WTC11 (cell line): ENCODE measurements around the gene WDFY4. TPM values are rescaled to one million over a fixed set of nuclear protein-coding genes. Genes with fewer than 3 reads are reported as not detected.

Experiments used
- ATAC-seq: fragments of 200-7000 bp; cut with Tn5 transposase; 2 replicates; pipeline ENCODE4 v1.10.0; 2021; ENCODE audit warnings: mild to moderate bottlenecking, moderate library complexity
- CTCF ChIA-PET: fragments of 300-600 bp; sonication (Branson Sonifier 250); formaldehyde crosslinking; loops from one replicate; lab custom pipeline; 2021; ENCODE audit warnings: antibody characterized with exemption; lab: Charles Lee
- POLR2A ChIA-PET: fragments of 350-600 bp; sonication (Branson Sonifier 250); formaldehyde crosslinking; loops from one replicate; lab custom pipeline; 2021; ENCODE audit warnings: antibody characterized with exemption; lab: Charles Lee
- DNase-seq: peaks from one replicate; pipeline ENCODE4 v3.0.0; 2021; ENCODE audit warnings: low spot score
- H3K27ac Mint-ChIP-seq: 2 replicates; pipeline ENCODE4 v1.8.0; 2021; ENCODE audit warnings: mixed read lengths
- H3K27me3 Mint-ChIP-seq: 2 replicates; pipeline ENCODE4 v1.8.0; 2021; ENCODE audit warnings: low read depth, mild to moderate bottlenecking, moderate library complexity, mixed read lengths
- H3K36me3 Mint-ChIP-seq: 2 replicates; pipeline ENCODE4 v1.8.0; 2021; ENCODE audit warnings: mixed read lengths
- H3K4me1 Mint-ChIP-seq: 2 replicates; pipeline ENCODE4 v1.8.0; 2022; ENCODE audit warnings: mixed read lengths
- H3K4me3 Mint-ChIP-seq: 2 replicates; pipeline ENCODE4 v1.8.0; 2021; ENCODE audit warnings: mild to moderate bottlenecking, moderate library complexity, mixed read lengths
- H3K9me3 Mint-ChIP-seq: 2 replicates; pipeline ENCODE4 v1.8.0; 2021; ENCODE audit warnings: mixed read lengths
- ATF6 ChIP-seq: sonication (generic); formaldehyde crosslinking; IDR thresholded peaks from 2 replicates; pipeline ENCODE4 v1.8.1; 2023; ENCODE audit warnings: mild to moderate bottlenecking, missing genetic modification reagents
- E2F4 ChIP-seq: sonication (generic); formaldehyde crosslinking; IDR thresholded peaks from 2 replicates; pipeline ENCODE4 v1.8.1; 2022; ENCODE audit warnings: low read depth, mild to moderate bottlenecking, moderate library complexity, missing genetic modification reagents, borderline replicate concordance
- ELF4 ChIP-seq: sonication (generic); formaldehyde crosslinking; IDR thresholded peaks from 2 replicates; pipeline ENCODE4 v1.8.1; 2022; ENCODE audit warnings: low read depth, mild to moderate bottlenecking, moderate library complexity, missing genetic modification reagents
- FOXP1 ChIP-seq: sonication (generic); formaldehyde crosslinking; IDR thresholded peaks from 2 replicates; pipeline ENCODE4 v1.8.0; 2022; ENCODE audit warnings: missing genetic modification reagents, mild to moderate bottlenecking, moderate library complexity, borderline replicate concordance
- IRF2 ChIP-seq: sonication (generic); formaldehyde crosslinking; IDR thresholded peaks from 2 replicates; pipeline ENCODE4 v1.8.0; 2022; ENCODE audit warnings: low read depth, missing genetic modification reagents, borderline replicate concordance
- KAT7 ChIP-seq: sonication (generic); formaldehyde crosslinking; IDR thresholded peaks from 2 replicates; pipeline ENCODE4 v1.8.1; 2023; ENCODE audit warnings: missing genetic modification reagents, mild to moderate bottlenecking, borderline replicate concordance
- MXD4 ChIP-seq: fragments of 250-450 bp; sonication (Bioruptor Pico); IDR thresholded peaks from 2 replicates; pipeline ENCODE4 v1.8.0; 2021; ENCODE audit warnings: mild to moderate bottlenecking, moderate library complexity, borderline replicate concordance
- NFATC4 ChIP-seq: fragments of 250-450 bp; sonication (Bioruptor Pico); IDR thresholded peaks from 2 replicates; pipeline ENCODE4 v1.9.0; 2021; ENCODE audit warnings: mild to moderate bottlenecking
- NR2C2 ChIP-seq: sonication (generic); formaldehyde crosslinking; IDR thresholded peaks from 2 replicates; pipeline ENCODE4 v1.8.0; 2022; ENCODE audit warnings: mild to moderate bottlenecking, missing genetic modification reagents
- NR3C1 ChIP-seq: sonication (generic); formaldehyde crosslinking; conservative IDR thresholded peaks from 2 replicates; pipeline ENCODE4 v1.8.1; 2023; ENCODE audit warnings: low read depth, mild to moderate bottlenecking, missing genetic modification reagents
- SMAD4 ChIP-seq: sonication (generic); formaldehyde crosslinking; IDR thresholded peaks from 2 replicates; pipeline ENCODE4 v1.8.0; 2022; ENCODE audit warnings: mild to moderate bottlenecking, missing genetic modification reagents
- ZNF138 ChIP-seq: sonication (generic); formaldehyde crosslinking; conservative IDR thresholded peaks from 2 replicates; pipeline ENCODE4 v1.8.1; 2022; ENCODE audit warnings: mild to moderate bottlenecking, moderate library complexity, missing genetic modification reagents
- ZNF232 ChIP-seq: sonication (generic); formaldehyde crosslinking; IDR thresholded peaks from 2 replicates; pipeline ENCODE4 v1.8.0; 2022; ENCODE audit warnings: mild to moderate bottlenecking, missing genetic modification reagents
- ZNF281 ChIP-seq: sonication (generic); formaldehyde crosslinking; IDR thresholded peaks from 2 replicates; pipeline ENCODE4 v1.8.0; 2023; ENCODE audit warnings: mild to moderate bottlenecking, missing genetic modification reagents
- ZNF416 ChIP-seq: fragments of 250-450 bp; sonication (Bioruptor Pico); IDR thresholded peaks from 2 replicates; pipeline ENCODE4 v1.9.0; 2021; ENCODE audit warnings: mild to moderate bottlenecking, inconsistent platforms
- ZSCAN18 ChIP-seq: fragments of 250-450 bp; sonication (Bioruptor Pico); IDR thresholded peaks from 2 replicates; pipeline ENCODE4 v2.1.2; 2022; ENCODE audit warnings: mild to moderate bottlenecking, moderate library complexity
- total RNA-seq: library from RNA; stranded (reverse); gene quantifications from 3 replicates; pipeline ENCODE4 v1.2.3, GENCODE V29; 2021
- TF ChIP-seq, protein P1 (sequence below): sonication (generic); formaldehyde crosslinking; conservative IDR thresholded peaks from 2 replicates; pipeline ENCODE4 v1.8.1; 2022; ENCODE audit warnings: mild to moderate bottlenecking, missing genetic modification reagents
- TF ChIP-seq, protein P2 (sequence below): sonication (generic); formaldehyde crosslinking; IDR thresholded peaks from 2 replicates; pipeline ENCODE4 v1.8.0; 2022; ENCODE audit warnings: mild to moderate bottlenecking, missing genetic modification reagents
- TF ChIP-seq, protein P3 (sequence below): sonication (generic); formaldehyde crosslinking; IDR thresholded peaks from 2 replicates; pipeline ENCODE4 v1.8.0; 2022; ENCODE audit warnings: missing genetic modification reagents
- TF ChIP-seq, protein P4 (sequence below): fragments of 250-450 bp; sonication (Bioruptor Pico); IDR thresholded peaks from 2 replicates; pipeline ENCODE4 v1.9.0; 2021; ENCODE audit warnings: moderate library complexity, mild to moderate bottlenecking, inconsistent platforms, borderline replicate concordance

WDFY4 gene
- total RNA-seq, 1 experiment from 2014 or later = 0.13 TPM

DNA sequence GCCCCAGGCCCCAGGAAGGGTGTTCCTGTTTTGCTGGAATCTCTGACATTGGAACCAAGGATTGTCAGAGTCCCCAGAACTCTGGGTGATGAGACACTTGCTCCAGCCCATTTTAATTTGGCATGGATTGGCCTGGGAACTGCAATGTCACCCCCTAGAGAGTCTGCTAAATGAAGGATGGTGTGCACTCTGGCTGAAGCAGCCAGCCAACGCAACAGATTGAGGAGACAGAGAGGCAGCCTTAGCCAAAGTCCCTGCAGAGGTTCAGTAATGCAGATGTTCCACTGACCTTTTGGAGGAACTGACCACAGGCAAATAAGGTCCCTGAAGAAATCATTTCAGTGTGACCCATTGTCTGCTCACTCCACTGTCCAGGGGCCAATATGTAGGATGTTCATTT, 241.6 kb downstream of the WDFY4 start:
- CTCF ChIA-PET = no interaction called here

More for the DNA sequence above, 241.6 kb downstream of the WDFY4 start:
- Mint-ChIP-seq H3K36me3 (no peaks in the 10 kb centered on the region), H3K4me1 (peaks cover 7% of the 10 kb centered on the region), H3K27me3 (no peaks in the 10 kb centered on the region), H3K4me3 (no peak overlapping the region), H3K27ac (no peak overlapping the region), H3K9me3 (no peaks in the 10 kb centered on the region)
- no peak for ATAC-seq
- POLR2A ChIA-PET = no interaction called here
- no peak for DNase-seq
- TF ChIP-seq, protein P1, sequence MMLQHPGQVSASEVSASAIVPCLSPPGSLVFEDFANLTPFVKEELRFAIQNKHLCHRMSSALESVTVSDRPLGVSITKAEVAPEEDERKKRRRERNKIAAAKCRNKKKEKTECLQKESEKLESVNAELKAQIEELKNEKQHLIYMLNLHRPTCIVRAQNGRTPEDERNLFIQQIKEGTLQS (CRISPR knock-in tag) = no peak
- TF ChIP-seq SMAD4 (CRISPR knock-in tag) (no peak), ZNF416 (no peak), MXD4 (no peak), E2F4 (CRISPR knock-in tag) (no peak), ZNF281 (CRISPR knock-in tag) (no peak), IRF2 (CRISPR knock-in tag) (no peak), ELF4 (CRISPR knock-in tag) (no peak), ZSCAN18 (CRISPR knock-in tag) (no peak), NFATC4 (no peak), ZNF232 (no peak), KAT7 (no peak), NR3C1 (CRISPR knock-in tag) (no peak), FOXP1 (CRISPR knock-in tag) (no peak), ATF6 (CRISPR knock-in tag) (no peak), ZNF138 (no peak), NR2C2 (no peak)
- TF ChIP-seq, protein P2, sequence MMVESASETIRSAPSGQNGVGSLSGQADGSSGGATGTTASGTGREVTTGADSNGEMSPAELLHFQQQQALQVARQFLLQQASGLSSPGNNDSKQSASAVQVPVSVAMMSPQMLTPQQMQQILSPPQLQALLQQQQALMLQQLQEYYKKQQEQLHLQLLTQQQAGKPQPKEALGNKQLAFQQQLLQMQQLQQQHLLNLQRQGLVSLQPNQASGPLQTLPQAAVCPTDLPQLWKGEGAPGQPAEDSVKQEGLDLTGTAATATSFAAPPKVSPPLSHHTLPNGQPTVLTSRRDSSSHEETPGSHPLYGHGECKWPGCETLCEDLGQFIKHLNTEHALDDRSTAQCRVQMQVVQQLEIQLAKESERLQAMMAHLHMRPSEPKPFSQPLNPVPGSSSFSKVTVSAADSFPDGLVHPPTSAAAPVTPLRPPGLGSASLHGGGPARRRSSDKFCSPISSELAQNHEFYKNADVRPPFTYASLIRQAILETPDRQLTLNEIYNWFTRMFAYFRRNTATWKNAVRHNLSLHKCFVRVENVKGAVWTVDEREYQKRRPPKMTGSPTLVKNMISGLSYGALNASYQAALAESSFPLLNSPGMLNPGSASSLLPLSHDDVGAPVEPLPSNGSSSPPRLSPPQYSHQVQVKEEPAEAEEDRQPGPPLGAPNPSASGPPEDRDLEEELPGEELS = no peak
- TF ChIP-seq, protein P3, sequence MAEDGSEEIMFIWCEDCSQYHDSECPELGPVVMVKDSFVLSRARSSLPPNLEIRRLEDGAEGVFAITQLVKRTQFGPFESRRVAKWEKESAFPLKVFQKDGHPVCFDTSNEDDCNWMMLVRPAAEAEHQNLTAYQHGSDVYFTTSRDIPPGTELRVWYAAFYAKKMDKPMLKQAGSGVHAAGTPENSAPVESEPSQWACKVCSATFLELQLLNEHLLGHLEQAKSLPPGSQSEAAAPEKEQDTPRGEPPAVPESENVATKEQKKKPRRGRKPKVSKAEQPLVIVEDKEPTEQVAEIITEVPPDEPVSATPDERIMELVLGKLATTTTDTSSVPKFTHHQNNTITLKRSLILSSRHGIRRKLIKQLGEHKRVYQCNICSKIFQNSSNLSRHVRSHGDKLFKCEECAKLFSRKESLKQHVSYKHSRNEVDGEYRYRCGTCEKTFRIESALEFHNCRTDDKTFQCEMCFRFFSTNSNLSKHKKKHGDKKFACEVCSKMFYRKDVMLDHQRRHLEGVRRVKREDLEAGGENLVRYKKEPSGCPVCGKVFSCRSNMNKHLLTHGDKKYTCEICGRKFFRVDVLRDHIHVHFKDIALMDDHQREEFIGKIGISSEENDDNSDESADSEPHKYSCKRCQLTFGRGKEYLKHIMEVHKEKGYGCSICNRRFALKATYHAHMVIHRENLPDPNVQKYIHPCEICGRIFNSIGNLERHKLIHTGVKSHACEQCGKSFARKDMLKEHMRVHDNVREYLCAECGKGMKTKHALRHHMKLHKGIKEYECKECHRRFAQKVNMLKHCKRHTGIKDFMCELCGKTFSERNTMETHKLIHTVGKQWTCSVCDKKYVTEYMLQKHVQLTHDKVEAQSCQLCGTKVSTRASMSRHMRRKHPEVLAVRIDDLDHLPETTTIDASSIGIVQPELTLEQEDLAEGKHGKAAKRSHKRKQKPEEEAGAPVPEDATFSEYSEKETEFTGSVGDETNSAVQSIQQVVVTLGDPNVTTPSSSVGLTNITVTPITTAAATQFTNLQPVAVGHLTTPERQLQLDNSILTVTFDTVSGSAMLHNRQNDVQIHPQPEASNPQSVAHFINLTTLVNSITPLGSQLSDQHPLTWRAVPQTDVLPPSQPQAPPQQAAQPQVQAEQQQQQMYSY (CRISPR knock-in tag) = no peak
- TF ChIP-seq, protein P4, sequence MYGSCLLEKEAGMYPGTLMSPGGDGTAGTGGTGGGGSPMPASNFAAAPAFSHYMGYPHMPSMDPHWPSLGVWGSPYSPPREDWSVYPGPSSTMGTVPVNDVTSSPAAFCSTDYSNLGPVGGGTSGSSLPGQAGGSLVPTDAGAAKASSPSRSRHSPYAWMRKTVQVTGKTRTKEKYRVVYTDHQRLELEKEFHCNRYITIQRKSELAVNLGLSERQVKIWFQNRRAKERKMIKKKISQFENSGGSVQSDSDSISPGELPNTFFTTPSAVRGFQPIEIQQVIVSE (CRISPR knock-in tag) = no peak
- TF ChIP-seq, all 79 proteins: peak for 0
